IPS DF 19.7 (cell line): ENCODE data around the gene MAMDC2.
"Not testable (repeated sequence)": the region's sequence is repeated elsewhere in the genome, so short reads cannot be mapped to it uniquely, and the experiment has no call there.

ENCODE experiments used
- DNase-seq: peaks from one replicate; pipeline ENCODE4 v3.0.0-alpha.2; 2013; ENCODE audit warnings: low read depth, low spot score

MAMDC2 gene

GRCh38 chr9:70038171-70038621 is 5.5 kb upstream of the MAMDC2 start:
- DNase-seq: not testable (repeated sequence)

- DNase-seq: no peak
Observed at GRCh38 chr9:70040376-70040903, 3.2 kb upstream of the MAMDC2 start.

GRCh38 chr9:70042461-70043215 is 1.0 kb upstream of the MAMDC2 start:
- DNase-seq: no peak

- DNase-seq: no peak
Observed at GRCh38 chr9:70043285-70043684, 363 bp upstream of the MAMDC2 start.

GRCh38 chr9:70044490-70045307 is 1.1 kb downstream of the MAMDC2 start:
- DNase-seq: no peak

- DNase-seq: no peak
Observed at GRCh38 chr9:70045452-70045851, 1.8 kb downstream of the MAMDC2 start.

GRCh38 chr9:70046274-70047070 is 2.8 kb downstream of the MAMDC2 start:
- no peak for DNase-seq

- no peak for DNase-seq
Observed at GRCh38 chr9:70049236-70049635, 5.6 kb downstream of the MAMDC2 start.

GRCh38 chr9:70049672-70050271 is 6.1 kb downstream of the MAMDC2 start:
- no peak for DNase-seq

- DNase-seq: no peak
Observed at GRCh38 chr9:70052768-70053167, 9.1 kb downstream of the MAMDC2 start.

GRCh38 chr9:70053864-70054263 is 10.2 kb downstream of the MAMDC2 start:
- DNase-seq: no peak

GRCh38 chr9:70054521-70054920 is 10.9 kb downstream of the MAMDC2 start:
- no peak for DNase-seq

GRCh38 chr9:70055406-70056210 is 12.0 kb downstream of the MAMDC2 start:
- DNase-seq: no peak

- DNase-seq: no peak
Observed at GRCh38 chr9:70056211-70056944, 12.7 kb downstream of the MAMDC2 start.

- no peak for DNase-seq
Observed at GRCh38 chr9:70058569-70059116, 15.0 kb downstream of the MAMDC2 start.

- no peak for DNase-seq
Observed at GRCh38 chr9:70060148-70060882, 16.7 kb downstream of the MAMDC2 start.

- no peak for DNase-seq
Observed at GRCh38 chr9:70060883-70061507, 17.3 kb downstream of the MAMDC2 start.

GRCh38 chr9:70061776-70062175 is 18.1 kb downstream of the MAMDC2 start:
- DNase-seq: no peak
